Measurements from ENCODE around the gene CLDND2.
A peak's percentile ranks its signal among the peaks of the same experiment; 100 is the strongest.
"Not testable (repeated sequence)": the region's sequence is repeated elsewhere in the genome, so short reads cannot be mapped to it uniquely, and the experiment has no call there.

The CLDND2 gene

GRCh38 chr19:51368366-51369282, at the start of gene CLDND2:
CLDND2 (minus strand) TSS chr19:51369003; CDS start chr19:51368577, 426 bp downstream.
- DNase-seq = no peak

- no peak for DNase-seq
These were observed 49.0 kb upstream of the CLDND2 start for GRCh38 chr19:51417810-51418157.

GRCh38 chr19:51417107-51417809, 48.5 kb upstream of the CLDND2 start, which contains the start of gene SIGLEC10:
SIGLEC10 (minus strand) TSS chr19:51417642; CDS start chr19:51417581, 61 bp downstream.
- DNase-seq = peak; percentile 49 to 78

- DNase-seq = not testable (repeated sequence)
These were observed 47.6 kb upstream of the CLDND2 start for GRCh38 chr19:51416422-51416821.

DNA sequence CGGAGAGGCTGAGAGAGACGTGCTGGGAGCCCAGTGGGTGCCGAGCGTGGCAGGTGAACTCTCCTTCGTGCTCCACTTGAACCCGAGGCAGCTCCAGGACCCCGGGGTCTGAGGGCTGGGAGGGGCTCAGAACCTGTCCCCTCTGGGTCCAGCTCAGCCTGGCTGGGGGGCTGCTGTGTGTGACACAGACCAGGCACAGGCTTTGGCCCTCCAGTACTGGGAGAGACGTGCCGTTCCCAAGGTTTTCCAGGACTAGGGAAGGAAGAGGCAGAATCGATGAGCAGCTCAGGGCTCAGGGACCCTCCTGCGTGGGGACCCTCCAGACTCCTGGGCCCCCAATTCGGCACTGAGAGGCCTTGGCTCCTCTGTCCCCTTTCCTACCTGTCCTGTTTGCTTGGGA, 46.4 kb upstream of the CLDND2 start:
- DNase-seq = no peak

- DNase-seq = no peak
These were observed 42.3 kb upstream of the CLDND2 start for GRCh38 chr19:51410950-51411748.

DNA sequence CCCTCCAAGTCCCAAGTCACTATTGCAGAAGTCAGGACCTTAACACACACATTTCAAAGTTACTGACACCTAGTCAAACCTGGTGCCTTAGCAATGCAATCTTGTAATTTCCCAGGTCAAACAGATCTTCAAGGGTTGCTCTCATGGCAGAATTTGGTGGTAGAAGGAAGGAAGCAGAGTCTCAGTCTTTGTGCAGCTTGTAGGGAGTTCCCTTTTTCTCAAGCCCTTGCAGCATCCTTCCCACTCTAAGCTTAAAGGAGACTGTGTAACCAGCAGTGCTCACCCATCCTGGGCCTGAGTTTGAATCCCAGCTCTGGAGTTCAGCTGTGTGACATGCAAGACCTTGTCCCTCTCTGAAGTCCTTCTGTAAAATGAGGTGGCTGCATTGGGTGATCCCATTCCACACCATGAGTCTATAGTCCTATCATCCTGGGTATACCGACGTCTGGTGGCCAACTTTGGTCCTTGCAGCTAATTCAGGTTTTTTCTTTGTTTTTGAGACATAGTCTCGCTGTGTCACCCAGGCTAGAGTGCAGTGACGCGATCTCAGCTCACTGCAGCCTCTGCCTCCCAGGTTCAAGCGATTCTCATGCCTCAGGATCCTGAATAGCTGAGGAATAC, 38.8 kb upstream of the CLDND2 start:
- peak; percentile 57 to 65 for DNase-seq

- no peak for DNase-seq
These were observed 33.3 kb upstream of the CLDND2 start for GRCh38 chr19:51402117-51402516.

DNA sequence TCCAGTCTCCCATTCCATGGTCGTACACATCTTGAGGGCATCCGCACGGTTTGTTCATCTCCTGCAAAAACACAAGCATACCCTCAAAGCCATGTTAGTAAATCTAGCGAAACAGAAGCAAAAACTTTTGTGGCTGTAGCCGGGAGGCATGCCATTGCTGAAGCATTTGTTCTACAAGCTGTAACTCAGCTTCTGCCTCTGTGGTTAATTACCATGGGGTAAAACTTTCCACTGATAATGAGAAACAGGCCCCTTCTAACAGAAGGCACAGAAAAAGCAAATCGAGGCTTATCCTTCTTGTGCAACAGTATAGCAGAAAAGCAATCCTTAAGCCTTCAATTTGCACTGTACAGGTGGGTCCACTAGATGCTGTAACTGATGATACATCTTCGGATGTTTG, 31.1 kb upstream of the CLDND2 start:
- not testable (repeated sequence) for DNase-seq

DNA sequence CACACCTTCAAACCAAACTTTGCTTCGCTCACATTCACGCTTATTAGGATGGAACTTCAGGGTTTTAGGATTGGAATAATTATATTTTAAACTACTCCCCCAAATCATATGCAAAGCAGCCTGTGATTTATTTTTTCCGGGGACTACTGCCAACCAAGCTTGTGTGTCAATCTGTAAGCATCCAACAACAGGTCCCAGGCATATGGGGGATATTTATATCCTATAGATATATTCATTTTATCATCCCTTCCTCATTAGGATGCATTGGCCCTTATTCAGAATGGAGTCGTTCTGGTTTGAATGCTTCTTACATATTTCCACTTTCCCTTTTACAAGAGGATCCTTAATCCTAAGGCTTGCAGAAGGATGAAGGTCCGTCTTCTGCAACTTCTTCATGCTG, 30.4 kb upstream of the CLDND2 start:
- no peak for DNase-seq

DNA sequence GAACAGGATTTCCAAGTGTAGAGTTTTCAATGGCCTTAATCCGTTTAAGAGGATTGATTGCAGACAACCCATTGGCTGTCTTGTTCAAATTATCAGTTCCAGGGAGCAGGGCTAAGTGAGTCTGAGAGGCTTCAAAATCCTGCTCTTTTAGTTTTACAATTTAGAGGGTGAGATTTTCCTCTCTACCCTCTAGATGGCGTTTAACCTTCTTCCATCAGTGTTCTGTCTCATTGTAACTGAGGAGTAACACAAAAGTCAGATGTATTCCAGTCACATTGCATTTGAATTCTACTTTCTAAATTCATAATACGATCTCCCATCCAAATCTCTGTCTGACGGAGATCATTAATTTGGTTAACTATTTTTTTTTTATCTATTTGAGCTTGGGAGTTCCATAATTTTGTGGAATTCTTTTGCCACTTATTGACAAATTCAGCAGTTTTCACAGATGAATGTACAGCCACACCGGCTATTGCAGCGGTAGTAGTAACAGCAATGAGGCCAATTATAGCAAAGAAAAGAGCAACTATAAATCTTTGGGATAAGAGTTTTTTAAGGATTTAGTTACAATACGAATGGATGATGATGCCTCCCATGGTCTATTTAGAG, 29.4 kb upstream of the CLDND2 start:
- peak in 1 of 2 donors; percentile 25 for DNase-seq

GRCh38 chr19:51397453-51397852, 28.6 kb upstream of the CLDND2 start:
- not testable (repeated sequence) for DNase-seq

DNA sequence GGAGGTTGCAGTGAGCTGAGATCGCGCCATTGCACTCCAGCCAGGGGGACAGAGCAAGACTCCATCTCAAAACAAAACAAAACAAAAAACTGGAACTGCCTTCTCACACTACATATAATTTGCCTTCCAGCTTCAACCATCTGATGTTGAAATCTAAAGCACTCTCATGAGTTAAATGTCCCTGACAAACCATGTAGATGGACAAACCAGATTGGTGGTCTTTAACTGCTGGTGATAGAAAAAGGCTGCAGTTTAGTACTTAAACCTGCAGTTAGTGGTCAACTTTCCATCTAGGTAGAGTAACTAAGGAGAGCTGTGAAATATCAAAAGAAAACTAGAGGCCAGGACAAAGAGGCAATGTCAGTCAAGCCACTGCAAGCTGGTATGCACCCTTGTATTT, 27.4 kb upstream of the CLDND2 start:
- DNase-seq = no peak

DNA sequence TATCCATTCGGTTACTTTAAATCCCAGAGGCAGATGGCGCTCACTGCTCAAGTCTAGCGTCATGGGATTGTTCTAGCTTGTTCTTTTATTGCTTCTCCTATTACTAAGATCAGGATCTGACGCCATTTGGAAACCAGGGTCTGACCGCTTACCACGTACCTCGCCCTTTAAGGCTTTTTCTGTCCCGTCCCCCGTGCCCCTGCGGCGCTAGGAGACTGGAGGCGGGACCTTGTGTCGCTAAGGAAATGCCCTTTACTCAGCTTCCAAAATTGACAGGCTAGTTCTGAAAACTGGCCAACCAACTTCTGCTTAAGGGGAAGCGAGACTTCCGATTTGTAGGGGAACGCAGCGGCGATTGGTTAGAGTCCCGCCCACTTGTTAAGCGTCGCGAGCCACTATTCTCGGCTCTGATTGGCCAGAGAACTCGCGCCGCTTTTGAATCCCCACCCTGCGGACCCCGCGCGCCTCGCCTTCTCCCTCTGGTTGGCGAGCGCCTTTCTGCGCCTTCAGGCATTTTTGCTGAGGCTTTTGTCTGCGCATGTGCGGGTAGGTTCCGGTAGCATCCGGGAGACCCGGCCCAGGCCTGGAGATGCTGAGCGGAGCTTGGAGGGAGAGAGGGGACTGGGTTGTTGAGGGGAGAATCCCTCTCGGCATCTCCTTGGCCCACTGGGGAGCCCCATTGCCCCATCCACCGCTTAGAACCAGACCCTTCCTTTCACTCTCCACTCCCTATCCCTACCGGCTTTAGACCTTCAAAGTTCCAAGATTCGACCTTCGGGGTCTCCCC, 25.4 kb upstream of the CLDND2 start:
- DNase-seq = peak; percentile 87 to 97

- DNase-seq = no peak
These were observed 23.9 kb upstream of the CLDND2 start for GRCh38 chr19:51392701-51393100.

- no peak for DNase-seq
These were observed 22.3 kb upstream of the CLDND2 start for GRCh38 chr19:51391073-51391611.

DNA sequence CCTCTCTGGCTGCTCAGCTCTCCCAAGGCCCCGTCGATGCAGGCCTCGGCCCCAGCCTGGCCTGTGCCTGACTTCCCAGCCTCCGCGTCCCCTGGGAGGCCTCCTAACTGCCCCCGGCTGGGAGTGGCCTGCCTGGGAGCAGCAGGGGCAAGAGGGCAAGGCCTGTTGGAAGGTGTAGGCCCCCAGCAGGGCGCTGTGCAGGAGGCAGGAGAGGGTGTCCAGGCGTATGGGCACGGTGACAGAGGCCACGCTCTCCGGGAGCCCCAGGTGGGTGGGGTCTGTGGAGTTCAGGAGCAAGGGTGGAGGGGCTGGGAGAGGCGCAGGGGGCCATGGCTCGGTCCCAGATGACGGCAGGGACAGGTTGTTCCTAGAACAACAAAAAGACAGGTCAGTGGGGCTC, 20.3 kb upstream of the CLDND2 start:
- DNase-seq = no peak

DNA sequence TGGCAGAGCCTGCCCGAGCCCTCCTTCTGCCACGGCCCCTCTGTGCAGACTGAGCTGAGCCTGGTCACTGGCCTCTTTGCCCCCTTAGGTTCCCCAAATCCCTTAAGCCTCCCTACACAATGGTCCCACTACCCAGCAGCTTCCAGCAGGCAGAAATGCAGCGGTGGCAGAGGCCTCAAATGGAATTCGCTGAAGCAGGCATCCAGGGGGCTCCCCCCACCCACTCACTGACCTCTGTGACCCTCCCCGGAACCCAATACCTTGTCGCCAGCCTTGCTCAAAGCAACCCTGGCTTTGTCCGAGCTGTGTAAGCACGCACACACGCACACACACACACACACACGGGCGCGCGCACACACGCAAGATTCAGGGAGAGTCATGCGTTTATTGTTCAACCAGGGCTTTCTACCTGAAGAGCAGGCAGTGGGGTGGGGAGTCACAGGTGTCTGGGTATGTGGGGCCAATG, 19.2 kb upstream of the CLDND2 start, which contains the start of gene LIM2:
TSS of gene LIM2 (minus strand) at position 51 of the 466 bp plus-strand sequence. CDS start 531 bp downstream, outside the sequence.
- no peak for DNase-seq

DNA sequence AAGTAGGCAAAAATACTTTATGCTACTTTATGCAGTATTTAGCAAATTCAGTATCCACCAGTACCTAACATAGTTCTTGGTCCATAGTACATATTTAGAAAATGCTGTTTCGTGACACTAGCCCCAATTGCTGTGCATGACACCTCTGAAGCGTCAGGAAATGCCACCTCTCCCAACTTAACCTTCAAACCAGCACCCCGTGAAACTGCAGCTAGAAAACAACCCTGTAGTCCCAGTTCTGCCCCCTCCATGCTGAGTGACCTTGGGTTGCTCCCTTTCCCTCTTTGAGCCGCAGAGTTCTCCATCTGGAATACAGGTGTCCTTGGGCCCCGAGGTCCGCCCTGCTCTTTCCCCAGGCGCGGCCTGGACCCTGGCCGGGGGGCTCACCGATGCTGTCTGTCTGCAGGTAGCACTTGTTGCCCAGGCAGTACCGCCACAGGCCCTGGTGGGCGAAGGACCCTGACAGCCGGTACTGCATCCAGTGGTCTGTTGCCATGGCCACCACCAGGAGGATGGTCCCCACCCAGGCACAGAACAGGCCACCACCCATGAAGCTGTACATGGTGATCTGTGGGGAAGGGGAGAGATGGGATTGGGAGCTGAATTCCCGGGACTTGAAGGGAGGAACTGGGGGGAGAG, 18.2 kb upstream of the CLDND2 start:
- DNase-seq = no peak

DNA sequence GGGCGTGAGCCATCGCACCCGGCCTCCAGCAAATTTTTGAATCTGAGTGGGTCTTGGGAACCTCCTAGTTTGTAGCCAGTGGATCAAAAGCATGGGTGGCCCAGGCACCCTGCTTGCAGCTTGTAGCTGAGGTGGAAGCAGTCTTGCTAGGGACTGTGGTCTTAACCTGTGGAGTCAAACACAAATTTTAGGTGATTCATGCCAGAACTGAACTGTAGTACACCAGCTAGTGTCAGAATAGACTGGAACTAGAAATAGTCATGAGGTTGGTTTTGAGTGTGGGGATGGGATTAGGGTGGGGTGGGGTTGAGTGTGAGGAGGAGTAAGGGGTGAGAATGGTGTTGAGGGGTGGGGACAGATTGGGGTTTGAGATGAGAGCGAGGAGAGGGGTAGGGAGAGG, 13.2 kb upstream of the CLDND2 start:
- DNase-seq = no peak

Data from bone marrow (tissue), 2 donors.